Daoy (cell line): ENCODE data around the gene FBXL13. TPM values are rescaled to one million over a fixed set of nuclear protein-coding genes. Genes with fewer than 3 reads are reported as not detected.
"Not testable (repeated sequence)": the region's sequence is repeated elsewhere in the genome, so short reads cannot be mapped to it uniquely, and the experiment has no call there.

Experiments
- DNase-seq: peaks from one replicate; pipeline ENCODE4 v3.0.0-alpha.2; 2015; ENCODE audit warnings: low read depth
- total RNA-seq: library from RNA; depleted of rRNA; stranded (reverse); fragments of >200 nt; shearing (Covaris generic); gene quantifications from 2 replicates; pipeline ENCODE4 v1.2.3, GENCODE V29; 2014

Gene FBXL13
- total RNA-seq, 1 experiment from 2014 or later: 3.1 TPM

GRCh38 chr7:103079836-103080235 is 5.2 kb upstream of the FBXL13 start:
- DNase-seq: no peak

DNA sequence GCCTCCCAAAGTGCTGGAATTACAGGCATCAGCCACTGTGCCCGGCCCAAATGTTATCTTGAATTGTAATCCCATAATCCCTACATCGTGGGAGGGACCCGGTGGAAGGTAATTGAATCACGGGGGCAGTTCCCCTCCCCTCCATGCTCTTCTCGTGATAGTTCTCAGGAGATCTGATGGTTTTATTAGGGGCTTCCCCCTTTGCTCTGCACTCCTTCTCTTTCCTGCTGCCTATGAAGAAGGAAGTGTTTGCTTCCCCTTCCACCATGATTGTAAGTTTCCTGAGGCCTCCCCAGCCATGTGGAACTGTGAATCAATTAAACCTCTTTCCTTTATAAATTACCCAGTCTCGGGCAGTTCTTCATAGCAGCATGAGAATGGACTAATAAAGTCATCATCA is 3.6 kb upstream of the FBXL13 start:
- DNase-seq: not testable (repeated sequence)

- no peak for DNase-seq
Observed at GRCh38 chr7:103077318-103077717, 2.7 kb upstream of the FBXL13 start.

DNA sequence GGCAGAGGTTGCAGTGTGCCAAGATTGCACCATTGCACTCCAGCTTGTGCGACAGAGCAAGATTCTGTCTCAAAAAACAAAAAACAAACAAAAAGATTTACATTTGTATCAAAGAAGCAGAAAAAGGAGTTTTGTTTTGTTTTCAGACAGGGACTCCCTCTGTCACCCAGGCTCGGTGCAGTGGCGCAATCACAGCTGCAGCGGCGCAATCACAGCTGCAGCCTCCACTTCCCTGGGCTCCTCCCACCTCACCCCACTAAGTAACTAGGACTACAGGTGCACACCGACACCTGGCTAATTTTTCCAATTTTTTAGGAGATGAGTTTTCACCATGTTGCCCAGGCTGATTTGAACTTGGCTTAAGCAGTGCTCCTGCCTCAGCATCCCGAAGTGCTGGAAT is 2.2 kb upstream of the FBXL13 start:
- DNase-seq: no peak

DNA sequence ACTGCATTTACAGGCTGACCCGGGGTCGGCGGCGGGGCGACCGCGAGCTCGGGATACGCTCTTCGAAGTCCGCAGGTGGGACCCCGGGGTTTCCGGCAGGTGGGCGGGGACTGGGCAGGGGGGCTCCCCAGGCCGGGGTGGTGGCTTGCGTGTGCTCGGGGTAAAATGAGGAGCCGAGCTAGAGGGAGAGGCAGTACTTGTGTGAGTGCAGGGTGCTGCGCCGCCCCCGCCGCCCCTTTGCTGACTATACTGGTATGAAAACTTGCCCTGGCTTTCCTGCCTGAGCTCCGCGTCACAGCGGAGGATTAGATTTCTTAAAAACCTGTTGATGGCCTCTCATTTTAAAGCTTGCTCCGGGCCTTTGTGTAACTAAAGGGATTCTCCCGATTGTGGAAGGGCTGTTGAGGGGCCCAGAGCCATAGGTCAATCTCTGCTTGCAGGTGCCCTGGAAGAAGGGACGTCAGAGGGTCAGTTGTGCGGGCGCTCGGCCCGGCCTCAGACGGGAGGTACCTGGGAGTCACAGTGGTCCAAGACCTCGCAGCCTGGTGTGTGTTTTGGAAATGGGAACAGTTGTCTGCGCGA is 832 bp upstream of the FBXL13 start:
- DNase-seq: peak; percentile 80

DNA sequence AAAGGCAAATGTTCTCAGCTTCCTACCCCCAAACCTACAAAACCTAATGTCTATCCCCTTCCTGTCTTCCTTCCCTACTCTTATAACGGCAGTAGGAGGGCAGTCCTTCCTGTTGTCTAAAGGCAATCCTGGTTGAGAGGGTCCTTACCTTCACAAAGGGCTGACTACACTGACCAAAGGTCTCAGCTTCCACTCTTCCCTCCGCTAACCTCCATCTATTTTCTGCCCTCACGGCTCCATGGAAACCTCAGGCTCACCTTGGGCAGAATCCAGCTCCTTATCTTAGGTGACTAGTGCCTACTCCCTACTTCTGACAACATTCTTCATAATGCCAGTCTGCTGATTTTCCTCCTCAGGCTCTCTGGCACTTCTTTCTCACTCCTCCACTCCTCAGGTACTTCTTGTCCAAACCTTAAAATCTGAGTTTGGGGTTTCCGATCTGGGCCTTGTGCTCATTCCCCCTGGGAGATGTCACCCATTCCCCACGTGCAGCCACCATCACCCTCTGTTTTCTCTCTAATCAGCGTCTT is 542 bp downstream of the FBXL13 start:
- peak; percentile 53 for DNase-seq

DNA sequence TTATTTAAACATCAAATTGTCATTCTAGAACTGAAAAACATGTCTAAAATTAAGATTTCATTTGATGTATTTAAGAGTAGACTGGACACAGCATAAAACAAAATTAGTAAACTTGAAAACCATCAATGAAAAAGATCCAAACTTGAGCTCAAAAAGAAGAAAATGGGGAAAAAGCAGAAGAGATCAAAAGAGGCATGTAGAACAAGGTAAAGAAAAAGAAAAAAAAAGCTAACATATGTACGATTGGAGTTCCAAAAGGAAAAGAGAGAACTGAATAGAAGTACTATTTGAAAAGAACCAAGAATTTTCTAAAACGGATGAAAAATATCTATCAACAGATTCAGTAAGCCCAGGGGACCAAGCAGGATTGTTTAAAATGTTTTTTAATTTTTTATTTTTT is 3.6 kb downstream of the FBXL13 start:
- DNase-seq: no peak

DNA sequence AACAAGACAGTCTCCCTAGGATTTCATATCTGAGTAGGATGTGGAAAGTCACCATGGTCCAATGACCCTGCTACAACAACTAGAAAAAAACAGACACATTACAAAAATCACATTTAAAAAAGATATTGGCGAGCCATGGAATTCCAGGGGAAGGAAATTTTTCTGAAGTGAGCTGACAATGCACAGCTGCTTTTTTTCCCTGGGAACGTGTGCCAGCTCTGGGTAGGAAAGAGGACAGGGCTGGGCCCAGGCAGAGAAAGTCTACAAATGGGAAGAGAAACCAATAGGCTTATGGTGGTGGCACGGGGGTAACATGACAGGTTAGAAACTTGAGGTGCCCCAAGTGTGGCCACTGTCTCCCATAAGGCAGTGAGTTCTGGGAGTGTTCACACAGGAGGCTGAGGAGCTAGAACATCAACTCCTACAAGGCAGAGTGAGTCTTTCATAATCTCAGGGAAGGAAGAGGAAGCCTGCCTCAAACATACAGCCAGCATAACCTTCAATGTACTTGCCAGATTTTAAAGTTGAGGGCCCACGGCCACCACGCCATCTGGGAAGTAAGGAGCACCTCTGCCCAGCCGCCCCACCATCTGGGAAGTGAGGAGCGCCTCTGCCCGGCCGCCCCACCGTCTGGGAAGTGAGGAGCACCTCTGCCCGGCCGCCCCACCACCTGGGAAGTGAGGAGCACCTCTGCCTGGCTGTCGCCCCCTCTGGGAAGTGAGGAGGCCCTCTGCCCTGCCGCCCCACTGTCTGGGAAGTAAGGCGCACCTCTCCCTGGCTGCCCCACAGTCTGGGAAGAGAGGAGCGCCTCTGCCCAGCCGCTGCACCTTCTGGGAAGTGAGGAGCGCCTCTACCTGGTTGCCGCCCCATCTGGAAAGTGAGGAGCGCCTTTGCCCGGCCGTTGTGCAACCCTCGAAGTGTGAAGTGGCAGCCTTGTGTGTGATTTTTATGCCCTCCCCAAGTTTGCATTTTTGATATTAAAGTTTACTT is 5.9 kb downstream of the FBXL13 start:
- no peak for DNase-seq

DNA sequence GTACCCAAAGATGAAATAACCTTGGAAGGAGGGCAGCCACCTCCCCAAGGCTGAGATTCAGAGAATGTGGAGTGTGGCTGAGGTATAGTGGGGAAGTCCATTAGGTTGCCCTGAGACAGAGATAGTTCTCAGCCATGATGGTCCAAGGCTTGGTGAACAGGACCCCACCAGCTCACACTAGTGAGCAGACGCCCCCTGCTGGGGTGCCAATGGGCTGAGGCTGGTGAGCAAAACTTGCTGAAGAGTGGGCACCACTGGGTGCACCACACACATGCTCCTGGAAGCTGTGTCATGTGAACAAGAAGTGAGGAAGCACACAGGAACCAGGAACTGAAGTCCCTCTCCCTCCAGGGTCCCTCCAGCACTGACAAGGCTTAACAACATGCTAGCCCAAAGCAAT is 8.9 kb downstream of the FBXL13 start:
- peak; percentile 79 for DNase-seq

- no peak for DNase-seq
Observed at GRCh38 chr7:103063895-103064294, 10.7 kb downstream of the FBXL13 start.

GRCh38 chr7:103059471-103059870 is 15.1 kb downstream of the FBXL13 start:
- DNase-seq: no peak

GRCh38 chr7:103058122-103058521 is 16.5 kb downstream of the FBXL13 start:
- no peak for DNase-seq

DNA sequence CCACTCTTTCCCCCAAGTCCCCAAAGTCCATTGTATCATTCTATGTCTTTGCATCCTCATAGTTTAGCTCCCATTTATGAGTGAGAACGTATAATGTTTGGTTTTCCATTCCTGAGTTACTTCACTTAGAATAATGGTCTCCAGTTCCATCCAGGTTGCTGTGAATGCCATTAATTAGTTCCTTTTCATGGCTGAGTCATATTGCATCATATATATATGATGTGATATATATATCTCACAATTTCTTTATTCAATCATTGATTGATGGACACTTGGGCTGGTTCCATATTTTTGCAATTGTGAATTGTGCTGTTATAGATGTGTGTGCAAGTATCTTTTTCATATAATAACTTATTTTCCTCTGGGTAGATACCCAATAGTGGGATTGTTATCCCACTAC is 18.6 kb downstream of the FBXL13 start:
- not testable (repeated sequence) for DNase-seq

DNA sequence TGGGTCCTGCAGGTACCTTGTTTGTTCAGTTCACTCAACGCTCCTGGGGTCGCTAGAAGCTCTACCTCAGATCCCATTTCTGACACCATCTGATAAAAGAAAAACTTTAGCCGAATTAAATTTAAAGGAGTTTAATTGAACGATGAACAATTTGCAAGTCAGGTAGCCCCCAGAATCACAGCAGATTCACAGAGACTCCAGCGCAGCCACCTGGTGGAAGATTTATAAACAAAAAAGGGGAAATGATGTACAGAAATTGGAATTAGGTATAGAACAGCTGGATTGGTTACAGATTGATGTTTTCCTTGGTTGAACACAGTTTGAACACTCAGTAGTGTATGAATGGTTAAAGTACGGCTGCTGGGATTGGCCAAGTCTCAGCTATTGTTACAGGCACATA is 23.1 kb downstream of the FBXL13 start:
- DNase-seq: no peak

DNA sequence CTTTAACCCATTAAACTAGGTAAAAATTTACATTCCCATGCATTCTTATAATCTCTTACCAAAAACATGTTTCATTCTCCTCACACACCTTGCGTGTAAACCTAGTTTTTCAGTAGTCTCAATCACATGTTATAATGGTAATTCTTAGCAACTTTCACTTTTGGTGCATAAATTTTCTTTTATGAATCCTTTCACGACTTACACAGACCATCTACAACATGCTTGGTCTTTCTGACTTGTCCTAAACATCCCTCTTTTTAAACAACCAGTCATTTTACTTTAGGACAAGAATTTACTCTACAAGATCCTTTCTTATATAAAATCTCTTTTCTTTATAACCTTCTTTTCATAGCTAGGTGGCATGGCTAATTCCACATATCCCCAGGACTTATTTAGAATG is 25.8 kb downstream of the FBXL13 start:
- no peak for DNase-seq

DNA sequence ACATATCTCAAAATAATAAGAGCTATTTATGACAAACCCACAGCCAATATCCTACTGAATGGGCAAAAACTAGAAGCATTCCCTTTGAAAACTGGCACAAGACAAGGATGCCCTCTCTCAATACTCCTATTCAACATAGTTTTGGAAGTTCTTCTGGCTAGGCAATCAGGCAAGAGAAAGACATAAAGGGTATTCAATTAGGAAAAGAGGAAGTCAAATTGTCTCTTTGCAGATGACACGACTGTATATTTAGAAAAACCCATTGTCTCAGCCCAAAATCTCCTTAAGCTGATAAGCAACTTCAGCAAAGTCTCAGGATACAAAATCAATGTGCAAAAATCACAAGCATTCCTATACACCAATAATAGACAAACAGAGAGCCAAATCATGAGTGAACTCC is 32.8 kb downstream of the FBXL13 start:
- not testable (repeated sequence) for DNase-seq

GRCh38 chr7:103037823-103038739 is 36.5 kb downstream of the FBXL13 start:
- peak; percentile 25 for DNase-seq

- DNase-seq: no peak
Observed at GRCh38 chr7:103037476-103037822, 37.1 kb downstream of the FBXL13 start.

GRCh38 chr7:103034318-103034717 is 40.3 kb downstream of the FBXL13 start:
- DNase-seq: not testable (repeated sequence)

- DNase-seq: no peak
Observed at GRCh38 chr7:103031781-103032180, 42.8 kb downstream of the FBXL13 start.

DNA sequence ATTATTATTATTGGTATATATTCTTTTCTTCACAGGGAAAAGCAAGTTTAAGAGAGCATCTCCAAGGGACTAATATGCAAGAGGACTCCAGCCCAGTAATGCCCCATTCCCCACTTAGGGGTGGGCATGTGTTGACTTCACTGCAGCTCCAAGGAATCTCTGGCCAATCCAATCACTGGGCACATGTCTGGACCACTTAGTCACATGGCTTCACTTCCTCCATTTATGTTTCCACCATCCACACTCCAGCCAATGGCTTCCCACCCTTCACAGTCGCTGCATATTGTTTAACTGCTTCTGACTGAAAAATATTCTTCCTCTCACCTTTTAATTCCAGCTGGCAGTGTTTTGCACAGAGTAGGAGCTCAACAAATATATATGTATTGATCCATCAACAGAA is 43.6 kb downstream of the FBXL13 start:
- no peak for DNase-seq

DNA sequence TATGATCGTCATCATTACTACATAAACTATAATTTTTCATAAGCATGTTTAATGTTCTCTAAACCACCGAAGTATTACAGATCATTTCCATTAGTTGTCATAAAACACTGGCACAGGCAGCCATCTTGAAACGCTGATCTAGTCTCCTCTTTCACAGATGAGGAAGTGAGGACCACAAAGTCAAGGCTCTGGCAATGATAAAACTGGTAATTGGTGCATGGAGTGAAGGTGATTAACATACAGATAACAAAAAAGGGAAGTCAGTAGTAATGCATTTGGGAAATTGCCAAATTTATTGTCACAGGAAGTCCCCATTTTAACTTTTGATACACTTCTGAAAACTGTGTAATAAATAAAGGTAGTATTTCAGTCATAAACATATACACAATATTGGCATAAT is 49.3 kb downstream of the FBXL13 start:
- no peak for DNase-seq
